ENCODE results near the gene PIGT.

Gene PIGT

DNA sequence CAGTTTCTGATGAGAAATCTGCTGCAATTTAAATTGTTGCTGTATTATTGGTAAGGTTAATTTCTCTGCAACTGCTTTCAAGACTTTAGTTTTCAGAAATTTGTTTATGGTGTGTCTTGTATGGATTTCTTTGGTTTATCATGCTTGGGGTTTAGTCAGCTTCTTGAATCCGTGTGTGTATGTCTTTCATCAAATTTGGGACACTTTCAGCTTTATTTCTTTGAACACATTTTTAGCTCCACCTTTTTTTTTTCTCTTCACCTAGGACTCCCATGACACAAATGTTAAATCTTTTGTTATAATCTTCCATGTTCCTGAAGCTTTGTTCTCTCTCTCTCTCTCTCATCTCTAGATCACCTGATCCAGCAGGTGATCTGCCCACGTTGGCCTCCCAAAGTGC, 24.4 kb upstream of the PIGT start:
- Histone ChIP-seq H3K27ac (no peak overlapping the region), H3K4me1 (peaks cover 0 to 18% (median 9%) of the 10 kb centered on the region in 10 experiments; a peak in 14 of 20 replicates), H4K20me1 (no peaks in the 10 kb centered on the region), H3K27me3 (no peaks in the 10 kb centered on the region), H3K4me2 (no peak overlapping the region), H3K4me3 (no peak overlapping the region), H3K36me3 (no peaks in the 10 kb centered on the region), H3K9me3 (replicated peaks in 1 of 11) (peaks cover 0 to 20% (median 10%) of the 10 kb centered on the region in 11 experiments; a peak in 15 of 22 replicates), H3K9ac (no peak overlapping the region)
- TF ChIP-seq Cebpa-rat (IDR thresholded peaks at IDR 0.05) = no peak

DNA sequence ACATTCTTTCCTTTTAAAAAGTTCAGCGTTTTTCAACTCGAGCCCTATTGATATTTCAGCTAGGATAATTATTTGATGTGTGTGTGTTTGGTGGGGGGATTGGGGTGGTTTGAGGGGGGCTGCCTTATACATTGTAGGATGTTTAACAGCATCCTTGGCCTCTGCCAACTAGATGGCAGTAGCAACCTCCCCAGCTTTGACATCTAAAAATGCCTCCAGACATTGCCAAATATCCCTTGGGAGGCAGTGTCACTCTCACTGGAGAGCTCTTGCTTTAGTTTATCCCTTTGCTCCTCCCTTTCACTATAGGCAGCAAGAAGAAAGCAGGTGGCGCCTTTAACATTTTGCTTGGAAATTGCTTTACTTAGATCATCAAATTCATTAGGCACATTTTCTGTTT, 23.2 kb upstream of the PIGT start:
- peaks cover 0 to 9% (median 2%) of the 10 kb centered on the region in 11 experiments; a peak in 9 of 22 replicates for H3K9me3 ChIP-seq (replicated peaks in 1 of 11)

DNA sequence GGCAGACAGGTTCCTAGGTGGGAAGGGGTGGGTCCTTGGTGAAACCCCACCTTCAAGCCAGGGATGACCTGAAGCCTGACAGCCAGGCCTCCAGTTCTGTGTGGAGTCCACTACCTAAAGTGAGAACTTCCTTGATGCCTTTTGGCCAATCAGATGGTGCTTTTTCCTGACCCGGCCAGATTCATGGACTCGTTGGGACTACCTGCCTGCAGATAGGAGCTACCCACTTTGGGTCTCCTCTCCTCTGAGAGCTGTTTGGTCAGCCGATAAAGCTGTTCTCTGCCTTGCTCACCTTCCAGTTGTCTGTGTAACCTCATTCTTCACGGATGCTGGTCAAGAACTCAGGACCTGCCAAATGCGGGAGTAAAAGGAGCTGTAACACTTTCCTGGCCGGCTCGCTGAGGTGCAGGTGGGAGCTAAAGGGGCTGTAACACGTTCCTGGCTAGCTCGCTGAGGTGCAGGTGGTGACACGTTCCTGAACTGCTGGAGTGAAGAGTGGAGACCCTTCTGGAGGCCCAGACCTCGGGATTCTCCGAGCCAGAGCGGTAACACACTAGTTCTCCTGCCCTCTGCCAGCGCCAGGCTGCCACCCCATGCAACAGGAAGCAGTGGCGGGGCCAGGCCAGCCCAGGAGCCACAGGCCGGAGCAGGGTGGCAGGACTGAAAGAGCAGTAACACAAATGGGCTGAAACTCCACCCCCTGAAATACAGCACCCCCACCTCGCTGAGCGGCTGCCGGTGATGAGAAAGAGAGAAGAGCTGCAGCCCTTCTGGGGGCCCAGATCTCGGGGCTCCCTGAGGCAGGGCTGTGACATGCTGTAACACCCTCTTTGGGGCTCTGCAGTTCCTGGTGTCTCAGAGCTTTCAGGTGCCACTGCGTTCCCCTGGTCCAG, 21.5 kb upstream of the PIGT start:
- peaks cover 0 to 18% (median 9%) of the 10 kb centered on the region in 10 experiments; a peak in 14 of 20 replicates for H3K4me1 ChIP-seq
- H3K4me2 ChIP-seq = no peak overlapping the region
- H3K9ac ChIP-seq = no peak overlapping the region
- no peaks in the 10 kb centered on the region for H3K27me3 ChIP-seq
- no peak overlapping the region for H3K27ac ChIP-seq
- H3K9me3 ChIP-seq (replicated peaks in 1 of 11) = peaks cover 2 to 11% (median 8%) of the 10 kb centered on the region in 11 experiments
- no peak for TF ChIP-seq Cebpa-rat (IDR thresholded peaks at IDR 0.05)
- H3K4me3 ChIP-seq = no peak overlapping the region
- H3K36me3 ChIP-seq = 0 out of 22 replicates have a peak, but pooled peaks cover 0 to under 1% (median 0%) of the 10 kb centered on the region in 11 experiments
- no peaks in the 10 kb centered on the region for H4K20me1 ChIP-seq

More for the DNA sequence above, 23.2 kb upstream of the PIGT start:
- Histone ChIP-seq H3K4me1 (peaks cover 0 to 18% (median 9%) of the 10 kb centered on the region in 10 experiments; a peak in 14 of 20 replicates), H3K4me3 (no peak overlapping the region), H4K20me1 (no peaks in the 10 kb centered on the region), H3K36me3 (no peaks in the 10 kb centered on the region), H3K4me2 (peak overlapping the region in 6 of 11 experiments; percentile 4 to 41 (median 26); a peak in 7 of 22 replicates), H3K27ac (no peak overlapping the region), H3K9ac (no peak overlapping the region), H3K27me3 (no peaks in the 10 kb centered on the region)
- TF ChIP-seq Cebpa-rat (IDR thresholded peaks at IDR 0.05) = no peak

DNA sequence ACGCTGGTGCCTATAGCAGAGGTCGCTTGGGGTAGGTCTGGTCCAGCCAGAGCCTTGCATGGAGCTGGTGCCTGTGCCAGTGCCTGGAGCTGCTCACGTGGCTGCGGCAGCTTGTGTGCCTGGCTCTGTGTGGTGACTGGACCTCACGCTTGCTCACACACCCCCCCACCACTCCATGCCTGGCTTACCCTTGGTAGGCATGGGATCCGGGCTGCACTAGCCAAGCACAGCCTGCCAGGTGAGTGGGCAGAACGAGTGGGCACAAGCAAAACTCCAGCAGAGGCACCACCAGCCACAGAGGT, 20.9 kb upstream of the PIGT start:
- Histone ChIP-seq H3K27ac (no peak overlapping the region), H3K4me1 (peaks cover 0 to 16% (median 9%) of the 10 kb centered on the region in 10 experiments; a peak in 14 of 20 replicates), H3K27me3 (no peaks in the 10 kb centered on the region), H3K4me3 (no peak overlapping the region), H3K4me2 (no peak overlapping the region), H3K9me3 (replicated peaks in 1 of 11) (peaks cover 8 to 17% (median 14%) of the 10 kb centered on the region in 11 experiments), H3K9ac (no peak overlapping the region), H4K20me1 (no peaks in the 10 kb centered on the region), H3K36me3 (peaks cover 0 to 6% (median 0%) of the 10 kb centered on the region in 11 experiments; a peak in 3 of 22 replicates)
- TF ChIP-seq Cebpa-rat (IDR thresholded peaks at IDR 0.05) = no peak

DNA sequence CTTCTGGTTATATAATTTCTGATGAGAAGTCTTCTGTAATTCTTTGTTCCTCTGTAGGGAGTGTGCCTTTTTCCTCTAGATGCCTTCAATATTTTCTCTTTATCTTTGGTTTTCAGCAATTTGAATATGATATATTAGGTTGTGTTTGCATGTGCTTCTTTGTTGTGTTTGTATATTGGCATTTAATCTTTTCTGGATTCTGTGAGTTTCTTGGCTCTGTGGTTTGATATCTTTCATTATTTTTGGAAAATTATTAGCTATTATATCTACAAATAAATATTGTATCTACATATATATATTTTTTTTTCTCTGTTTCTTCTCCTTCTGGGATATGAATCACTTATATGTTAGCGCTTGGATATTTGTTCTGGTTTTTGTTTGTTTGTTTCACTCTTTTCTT, 16.9 kb upstream of the PIGT start:
- TF ChIP-seq Cebpa-rat (IDR thresholded peaks at IDR 0.05) = no peak
- Histone ChIP-seq H3K27ac (no peak overlapping the region), H3K9me3 (replicated peaks in 1 of 11) (peaks cover 40 to 54% (median 47%) of the 10 kb centered on the region in 11 experiments), H3K4me3 (no peak overlapping the region), H3K4me2 (no peak overlapping the region), H3K27me3 (peaks cover under 1 to 13% (median 8%) of the 10 kb centered on the region in 11 experiments; a peak in 21 of 22 replicates), H3K9ac (no peak overlapping the region), H4K20me1 (no peaks in the 10 kb centered on the region), H3K4me1 (no peaks in the 10 kb centered on the region), H3K36me3 (peaks cover 0 to 21% (median 11%) of the 10 kb centered on the region in 11 experiments; a peak in 10 of 22 replicates)

DNA sequence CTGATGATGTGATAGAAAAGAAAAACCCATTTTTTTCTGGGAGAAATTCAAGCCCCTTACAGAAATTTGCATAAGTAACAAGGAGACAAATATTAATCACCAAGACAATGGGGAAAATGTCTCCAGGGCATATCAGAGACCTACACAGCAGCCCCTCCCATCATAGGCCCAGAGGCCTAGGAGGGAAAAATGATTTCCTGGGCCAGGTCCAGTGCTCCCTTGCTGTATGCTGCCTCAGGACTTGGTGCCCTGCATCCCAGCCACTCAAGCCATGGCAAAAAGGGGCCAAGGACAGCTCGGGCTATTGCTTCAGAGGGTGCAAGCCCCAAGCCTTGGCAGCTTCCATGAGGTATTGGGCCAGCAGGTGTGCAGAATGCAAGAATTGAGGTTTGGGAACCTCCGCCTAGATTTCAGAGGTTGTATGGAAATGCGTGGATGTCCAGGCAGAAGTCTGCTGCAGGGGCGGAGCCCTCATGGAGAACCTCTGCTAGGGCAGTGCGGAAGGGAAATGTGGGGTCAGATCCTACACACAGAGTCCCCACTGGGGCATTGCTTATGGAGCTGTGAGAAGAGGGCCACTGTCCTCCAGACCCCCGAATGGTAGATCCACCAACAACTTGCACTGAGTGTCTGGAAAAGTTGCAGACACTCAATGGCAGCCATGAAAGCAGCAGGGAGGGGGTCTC, 15.5 kb upstream of the PIGT start:
- H4K20me1 ChIP-seq = peaks cover 0 to 1% (median 0%) of the 10 kb centered on the region in 11 experiments; a peak in 1 of 22 replicates
- H3K4me1 ChIP-seq = peaks cover under 1 to 3% (median 2%) of the 10 kb centered on the region in 10 experiments; a peak in 19 of 20 replicates
- H3K36me3 ChIP-seq = peaks cover 0 to 21% (median 11%) of the 10 kb centered on the region in 11 experiments; a peak in 10 of 22 replicates
- no peak for TF ChIP-seq Cebpa-rat (IDR thresholded peaks at IDR 0.05)
- peaks cover 12 to 28% (median 23%) of the 10 kb centered on the region in 11 experiments for H3K27me3 ChIP-seq
- no peak overlapping the region for H3K27ac ChIP-seq
- H3K9me3 ChIP-seq (replicated peaks in 1 of 11) = peaks cover 40 to 57% (median 48%) of the 10 kb centered on the region in 11 experiments
- peak overlapping the region in 8 of 10 experiments; percentile 9 to 44 (median 20); a peak in 8 of 20 replicates for H3K4me3 ChIP-seq
- H3K4me2 ChIP-seq = no peak overlapping the region
- H3K9ac ChIP-seq = no peak overlapping the region

DNA sequence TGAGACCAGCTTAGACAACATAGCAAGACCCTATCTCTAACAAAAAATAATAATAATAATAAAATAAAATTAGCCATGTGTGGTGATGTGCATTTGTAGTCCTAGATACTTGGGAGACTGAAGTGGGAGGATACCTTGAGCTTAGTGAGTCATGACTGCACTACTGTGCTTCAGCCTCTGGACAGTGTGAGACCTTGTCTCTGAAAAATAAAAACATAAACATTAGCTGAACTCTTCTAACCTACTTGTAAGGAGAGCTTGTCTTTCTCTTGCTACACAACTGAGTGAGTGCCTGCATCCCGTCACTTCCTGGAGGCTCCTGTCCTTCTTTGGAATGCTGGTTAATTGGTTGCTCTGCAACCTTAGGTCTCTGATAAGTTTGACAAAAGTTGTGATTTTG, 13.0 kb upstream of the PIGT start:
- no peak overlapping the region for H3K4me3 ChIP-seq
- TF ChIP-seq Cebpa-rat (IDR thresholded peaks at IDR 0.05) = no peak
- H3K27ac ChIP-seq = no peak overlapping the region
- H3K9me3 ChIP-seq (replicated peaks in 1 of 11) = peaks cover 40 to 60% (median 48%) of the 10 kb centered on the region in 11 experiments
- peaks cover 0 to 21% (median 11%) of the 10 kb centered on the region in 11 experiments; a peak in 10 of 22 replicates for H3K36me3 ChIP-seq
- no peak overlapping the region for H3K9ac ChIP-seq
- peaks cover 31 to 52% (median 48%) of the 10 kb centered on the region in 11 experiments for H3K27me3 ChIP-seq
- no peak overlapping the region for H3K4me2 ChIP-seq
- H4K20me1 ChIP-seq = peaks cover 0 to 22% (median 0%) of the 10 kb centered on the region in 11 experiments; a peak in 5 of 22 replicates
- H3K4me1 ChIP-seq = peaks cover 15 to 27% (median 24%) of the 10 kb centered on the region in 10 experiments

DNA sequence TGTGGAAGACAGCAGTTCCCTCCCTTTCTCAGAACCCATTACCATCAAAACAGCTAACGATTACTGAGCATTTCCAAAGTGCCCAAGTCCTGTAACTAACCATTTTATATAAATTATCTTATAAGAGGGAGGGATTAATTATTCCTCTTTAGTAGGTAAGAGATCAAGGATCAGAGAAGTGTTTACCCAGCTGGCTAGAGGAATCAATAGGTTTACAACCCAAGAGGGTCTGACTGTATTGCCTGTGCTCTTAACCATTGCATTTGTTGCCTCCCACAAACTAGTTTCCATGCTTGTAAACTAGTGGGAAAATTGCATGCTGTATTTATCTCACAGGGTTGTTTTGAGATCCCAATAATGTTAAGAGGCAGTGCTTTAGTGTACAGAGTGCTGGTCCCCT, 11.5 kb upstream of the PIGT start:
- TF ChIP-seq Cebpa-rat (IDR thresholded peaks at IDR 0.05) = no peak
- Histone ChIP-seq H3K4me1 (peaks cover 21 to 42% (median 38%) of the 10 kb centered on the region in 10 experiments), H3K4me3 (no peak overlapping the region), H3K36me3 (peaks cover 0 to 21% (median 11%) of the 10 kb centered on the region in 11 experiments; a peak in 10 of 22 replicates), H3K9me3 (replicated peaks in 1 of 11) (peaks cover 31 to 52% (median 40%) of the 10 kb centered on the region in 11 experiments), H3K27ac (no peak overlapping the region), H3K27me3 (peaks cover 31 to 59% (median 55%) of the 10 kb centered on the region in 11 experiments), H3K4me2 (no peak overlapping the region), H3K9ac (no peak overlapping the region), H4K20me1 (peaks cover 0 to 31% (median 0%) of the 10 kb centered on the region in 11 experiments; a peak in 5 of 22 replicates)

All from BLaER1 treated with 17β-estradiol and CSF1 and Interleukin-3, amounts not matched to agents 10 nM and 100 nM (cell line).